Esophagus muscularis mucosa (tissue), 4 donors: Measurements from ENCODE around the gene CAMKMT. TPM values are rescaled to one million over a fixed set of nuclear protein-coding genes. Genes with fewer than 3 reads are reported as not detected.

ENCODE experiments used
- DNase-seq: peaks from one replicate; pipeline ENCODE4 v3.0.0-alpha.2; 2017; ENCODE audit errors: extremely low spot score
- H3K27ac ChIP-seq, 4 donors: fragments of 200-600 bp; sonication (generic); replicated peaks in 1 of 4; 1 replicate in 3 of 4; 2 replicates in 1 of 4; pipeline ENCODE4 v1.5.1; 2016 to 2019; ENCODE audit warnings: mild to moderate bottlenecking in 1 of 4
- H3K27me3 ChIP-seq, 4 donors: fragments of 200-600 bp; sonication (generic); one replicate each; pipeline versions ENCODE4 v1.5.1 to v1.6.0; 2016 to 2019
- H3K36me3 ChIP-seq, 4 donors: fragments of 200-600 bp; sonication (generic); one replicate each; pipeline ENCODE4 v1.5.1; 2016 to 2019
- H3K4me1 ChIP-seq, 4 donors: fragments of 200-600 bp; sonication (generic); one replicate each; pipeline ENCODE4 v1.5.1; 2016 to 2019
- H3K4me3 ChIP-seq, 4 donors: fragments of 200-600 bp; sonication (generic); 1 replicate in 2 of 4; 2 replicates in 2 of 4; pipeline ENCODE4 v1.5.1; 2016 to 2019; ENCODE audit warnings: mild to moderate bottlenecking in 4 of 4, moderate library complexity in 1 of 4
- H3K9me3 ChIP-seq, 4 donors: fragments of 200-600 bp; sonication (generic); 1 replicate in 3 of 4; 2 replicates in 1 of 4; pipeline ENCODE4 v1.5.1; 2016 to 2019
- EP300 ChIP-seq: sonication (generic); formaldehyde crosslinking; IDR thresholded peaks from one replicate; pipeline ENCODE4 v1.6.1; 2017; ENCODE audit warnings: antibody characterized with exemption
- POLR2A ChIP-seq: fragments of 450-650 bp; IDR thresholded peaks from one replicate; pipeline ENCODE4 v1.6.1; 2017; ENCODE audit warnings: antibody characterized with exemption, moderate library complexity, mild to moderate bottlenecking, low read depth
- POLR2AphosphoS5 ChIP-seq, 2 donors: sonication (generic); formaldehyde crosslinking; IDR thresholded peaks; one replicate each; pipeline ENCODE4 v1.6.1; 2017; ENCODE audit warnings: antibody characterized with exemption in 2 of 2
- WGBS: methylation state at CpG from one replicate; pipeline ENCODE4 v1.1.5; 2018; 5-methylcytosine and 5-hydroxymethylcytosine counted together
- intact Hi-C: fragments of 100-400 bp; cut with DNase I; formaldehyde crosslinking; loops from one replicate; pipeline ENCODE4 v1.15.1; 2023
- total RNA-seq, 4 donors: library from RNA; depleted of rRNA; stranded (reverse); fragments of >200 nt; gene quantifications; one replicate each; pipeline versions ENCODE4 v1.1.0 to v1.2.1, GENCODE V29; 2016
- TF ChIP-seq, protein P1 (sequence below), 3 experiments: fragments of 200-600 bp in 2 of 3; fragments of 450-650 bp in 1 of 3; sonication (generic) in 2 of 3; IDR thresholded peaks; one replicate each; pipeline ENCODE4 v1.5.1; 2017 to 2019; ENCODE audit warnings: antibody characterized with exemption in 3 of 3, mild to moderate bottlenecking in 2 of 3, moderate library complexity in 1 of 3

The CAMKMT gene
- total RNA-seq, 4 donors from 2014 or later, result 5.8 to 8.3 (median 6.9) TPM

GRCh38 chr2:44358503-44358902 lies 3.2 kb upstream of the CAMKMT start:
- peaks cover 33 to 53% (median 47%) of the 10 kb centered on the region in 4 donors for H3K4me1 ChIP-seq
- peaks cover 0 to 5% (median 1%) of the 10 kb centered on the region in 4 donors for H3K36me3 ChIP-seq
- H3K27me3 ChIP-seq, result no peaks in the 10 kb centered on the region
- 65% methylated on average over 3 of the region's 3 CpGs for WGBS
- H3K4me3 ChIP-seq, result no peak overlapping the region
- intact Hi-C loops, result no loop called here
- H3K27ac ChIP-seq, result no peak overlapping the region
- H3K9me3 ChIP-seq, result no peaks in the 10 kb centered on the region
- TF ChIP-seq EP300, result no peak
- TF ChIP-seq, protein P1, sequence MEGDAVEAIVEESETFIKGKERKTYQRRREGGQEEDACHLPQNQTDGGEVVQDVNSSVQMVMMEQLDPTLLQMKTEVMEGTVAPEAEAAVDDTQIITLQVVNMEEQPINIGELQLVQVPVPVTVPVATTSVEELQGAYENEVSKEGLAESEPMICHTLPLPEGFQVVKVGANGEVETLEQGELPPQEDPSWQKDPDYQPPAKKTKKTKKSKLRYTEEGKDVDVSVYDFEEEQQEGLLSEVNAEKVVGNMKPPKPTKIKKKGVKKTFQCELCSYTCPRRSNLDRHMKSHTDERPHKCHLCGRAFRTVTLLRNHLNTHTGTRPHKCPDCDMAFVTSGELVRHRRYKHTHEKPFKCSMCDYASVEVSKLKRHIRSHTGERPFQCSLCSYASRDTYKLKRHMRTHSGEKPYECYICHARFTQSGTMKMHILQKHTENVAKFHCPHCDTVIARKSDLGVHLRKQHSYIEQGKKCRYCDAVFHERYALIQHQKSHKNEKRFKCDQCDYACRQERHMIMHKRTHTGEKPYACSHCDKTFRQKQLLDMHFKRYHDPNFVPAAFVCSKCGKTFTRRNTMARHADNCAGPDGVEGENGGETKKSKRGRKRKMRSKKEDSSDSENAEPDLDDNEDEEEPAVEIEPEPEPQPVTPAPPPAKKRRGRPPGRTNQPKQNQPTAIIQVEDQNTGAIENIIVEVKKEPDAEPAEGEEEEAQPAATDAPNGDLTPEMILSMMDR (IDR thresholded peaks at IDR 0.05), result no peak
- TF ChIP-seq POLR2A, result no peak
- TF ChIP-seq POLR2AphosphoS5 (IDR thresholded peaks at IDR 0.05), result no peak
- no peak for DNase-seq

DNA sequence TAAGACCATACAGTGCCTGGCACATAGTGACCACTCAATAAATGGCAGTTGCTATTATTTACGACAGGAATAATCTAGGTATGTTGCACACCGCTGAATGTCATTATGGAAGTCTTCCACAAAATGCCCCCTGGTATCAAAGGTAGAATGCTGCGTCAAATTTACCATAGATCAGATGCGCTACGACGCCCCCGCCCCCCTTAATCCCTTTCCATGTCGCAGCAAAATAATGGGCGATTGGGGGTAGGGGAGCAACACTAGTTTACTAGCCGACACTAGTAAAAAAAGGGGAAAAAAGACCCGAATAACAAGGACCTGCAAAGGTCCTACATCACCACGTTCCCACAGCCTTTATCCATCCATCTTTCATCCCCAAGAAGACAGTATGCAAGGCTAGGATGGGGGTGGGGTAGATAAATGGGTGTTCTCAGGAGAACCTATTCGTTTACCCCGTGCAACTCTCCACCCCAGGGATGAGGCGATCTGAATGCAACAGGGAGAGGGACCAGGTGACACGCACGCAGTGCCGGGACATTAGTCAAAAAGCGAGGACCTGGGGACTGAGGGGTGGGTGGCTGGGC lies 908 bp upstream of the CAMKMT start:
- H3K9me3 ChIP-seq, result no peaks in the 10 kb centered on the region
- intact Hi-C loops, result loop anchor here (5.0 kb wide), 1 partner anchor 194 kb away; the partner anchor contains the start of gene PPM1B
- H3K4me1 ChIP-seq, result peaks cover 33 to 49% (median 47%) of the 10 kb centered on the region in 4 donors
- peak overlapping the region; percentile 88 to 96 (median 94) for H3K27ac ChIP-seq
- WGBS, result 4% methylated on average over 19 of the region's 19 CpGs
- peaks cover 0 to 5% (median 0%) of the 10 kb centered on the region in 4 donors for H3K36me3 ChIP-seq
- no peak for DNase-seq
- no peaks in the 10 kb centered on the region for H3K27me3 ChIP-seq
- TF ChIP-seq, protein P1 (IDR thresholded peaks at IDR 0.05), result no peak
- TF ChIP-seq POLR2A (no peak), EP300 (no peak), POLR2AphosphoS5 (IDR thresholded peaks at IDR 0.05) (no peak)
- H3K4me3 ChIP-seq, result peak overlapping the region; percentile 79 to 93 (median 84)

- no peaks in the 10 kb centered on the region for H3K36me3 ChIP-seq
- peak overlapping the region; percentile 88 to 96 (median 94) for H3K27ac ChIP-seq
- DNase-seq, result peak; percentile 93
- H3K4me1 ChIP-seq, result peaks cover 27 to 43% (median 41%) of the 10 kb centered on the region in 4 donors
- peak in 1 of 2 donors; percentile 27 for TF ChIP-seq POLR2AphosphoS5 (IDR thresholded peaks at IDR 0.05)
- TF ChIP-seq, protein P1 (IDR thresholded peaks at IDR 0.05), result no peak
- TF ChIP-seq POLR2A, result no peak
- no peak for TF ChIP-seq EP300
- WGBS, result under 1% methylated on average over 24 of the region's 32 CpGs
- no peaks in the 10 kb centered on the region for H3K9me3 ChIP-seq
- peak overlapping the region; percentile 79 to 93 (median 84) for H3K4me3 ChIP-seq
- H3K27me3 ChIP-seq, result no peaks in the 10 kb centered on the region
- intact Hi-C loops, result loop anchor here (5.0 kb wide), 1 partner anchor 195 kb away; the partner anchor contains the start of gene PPM1B
Observed at GRCh38 chr2:44362207-44363015, 664 bp downstream of the CAMKMT start.

- no peaks in the 10 kb centered on the region for H3K9me3 ChIP-seq
- no peak for DNase-seq
- H3K4me1 ChIP-seq, result peaks cover 13 to 21% (median 20%) of the 10 kb centered on the region in 4 donors
- H3K27ac ChIP-seq, result no peak overlapping the region
- no peak for TF ChIP-seq POLR2A
- TF ChIP-seq EP300, result no peak
- TF ChIP-seq, protein P1 (IDR thresholded peaks at IDR 0.05), result no peak
- no peak for TF ChIP-seq POLR2AphosphoS5 (IDR thresholded peaks at IDR 0.05)
- H3K27me3 ChIP-seq, result no peaks in the 10 kb centered on the region
- WGBS, result 95% methylated on average over 3 of the region's 3 CpGs
- H3K4me3 ChIP-seq, result no peak overlapping the region
- intact Hi-C loops, result loop anchor here (5.0 kb wide), 1 partner anchor 197 kb away; the partner anchor contains the start of gene PPM1B
- no peaks in the 10 kb centered on the region for H3K36me3 ChIP-seq
Observed at GRCh38 chr2:44364604-44365003, 2.9 kb downstream of the CAMKMT start.
